AG09319 (cell line): ENCODE results near the gene EFCAB11.

Experiments used
- DNase-seq: peaks from one replicate; pipeline ENCODE4 v3.0.0-alpha.2; 2010; ENCODE audit warnings: low read depth; ENCODE audit errors: extremely low read depth
- CTCF ChIP-seq: IDR thresholded peaks from 2 replicates; pipeline ENCODE4 v1.5.1; 2011; ENCODE audit warnings: low read depth, mild to moderate bottlenecking, inconsistent platforms, low read length, moderate library complexity

The EFCAB11 gene

DNA sequence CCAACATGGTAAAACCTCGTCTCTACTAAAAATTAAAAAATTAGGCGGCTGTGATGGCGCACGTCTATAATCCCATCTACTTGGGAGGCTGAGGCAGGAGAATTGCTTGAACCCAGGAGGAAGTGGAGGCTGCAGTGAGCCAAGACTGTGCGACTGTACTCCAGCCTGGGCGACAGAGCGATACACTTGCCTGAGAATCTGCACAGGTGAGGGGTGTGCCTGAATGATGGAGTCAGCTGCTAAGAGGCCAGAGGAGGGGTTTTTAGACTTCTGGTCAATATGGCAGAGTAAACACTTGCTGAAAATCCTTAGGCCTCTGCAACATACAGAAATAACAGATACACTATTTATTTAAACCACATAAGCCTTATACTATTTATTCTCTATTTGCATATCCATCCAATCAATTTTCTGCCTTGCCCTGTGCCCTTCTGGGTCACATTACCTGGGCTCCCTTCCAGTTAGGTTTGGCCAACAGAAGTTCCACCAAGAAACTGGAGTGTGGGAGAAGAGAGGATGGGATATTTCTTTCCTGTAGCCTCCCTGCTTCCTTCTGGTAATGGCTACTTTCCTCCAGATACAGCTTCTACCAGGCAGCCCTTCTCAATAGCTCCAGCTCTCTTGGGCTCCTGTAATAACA, 117.6 kb downstream of the EFCAB11 start:
- TF ChIP-seq CTCF = no peak
- DNase-seq = no peak

DNA sequence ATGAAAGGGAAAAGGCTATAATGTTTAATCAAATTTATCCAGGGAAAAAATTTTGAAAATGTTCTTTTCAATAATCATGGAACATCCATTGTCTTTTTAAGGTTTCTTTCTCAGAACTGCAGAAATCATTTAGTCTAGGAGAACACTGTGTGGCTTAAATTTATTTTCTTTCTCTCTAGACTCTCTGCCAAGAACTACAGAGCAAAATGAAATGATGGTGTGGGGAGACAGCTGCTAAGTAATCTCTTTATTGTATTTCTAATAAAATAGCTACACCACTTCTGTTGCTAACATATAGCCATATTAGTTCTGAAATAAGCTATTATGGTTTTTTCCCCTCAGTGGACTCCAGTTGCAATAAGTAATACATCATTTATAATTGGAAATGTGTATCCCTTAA, 120.9 kb downstream of the EFCAB11 start:
- no peak for TF ChIP-seq CTCF
- no peak for DNase-seq

DNA sequence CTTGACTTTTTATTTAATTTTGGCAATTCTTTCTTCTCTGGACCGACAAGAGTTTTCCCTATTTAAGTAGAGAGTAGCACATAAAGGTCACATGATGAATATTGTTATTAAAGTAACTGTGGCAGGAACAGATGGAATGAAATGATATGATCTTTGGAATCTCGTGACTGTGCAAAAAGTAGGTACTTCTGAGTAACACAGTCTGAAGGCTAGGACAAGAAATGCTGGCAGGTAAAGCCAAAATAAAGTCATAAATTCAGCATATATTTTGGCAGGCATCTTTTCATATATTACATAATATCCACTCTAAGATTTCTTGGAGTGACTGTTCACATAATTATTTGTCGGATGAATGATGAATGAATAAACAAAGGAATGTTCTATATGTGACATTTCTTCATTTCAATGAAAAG, 121.4 kb downstream of the EFCAB11 start:
- no peak for DNase-seq
- TF ChIP-seq CTCF = no peak

GRCh38 chr14:89828471-89829165, 125.9 kb downstream of the EFCAB11 start:
- DNase-seq = peak; percentile 24
- no peak for TF ChIP-seq CTCF

DNA sequence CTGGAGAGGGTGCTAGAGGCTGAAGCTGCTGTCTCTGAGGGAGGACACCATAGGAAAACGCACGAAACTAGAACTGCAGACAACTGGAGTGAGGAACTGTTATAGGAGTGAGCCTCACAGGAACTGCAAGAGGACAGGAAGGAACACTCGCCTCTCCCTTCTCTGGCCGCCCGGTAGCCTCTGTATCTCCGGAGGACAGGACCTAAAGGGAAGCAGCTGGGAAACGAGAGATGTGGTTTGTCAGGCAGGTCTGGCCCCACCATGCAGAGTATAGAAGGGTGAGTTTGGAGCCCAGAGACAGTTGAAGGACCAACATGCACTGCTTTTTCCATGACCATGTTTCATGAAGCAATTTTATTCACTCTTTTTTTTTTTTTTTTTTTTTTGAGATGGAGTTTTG, 127.3 kb downstream of the EFCAB11 start:
- no peak for TF ChIP-seq CTCF
- DNase-seq = no peak

DNA sequence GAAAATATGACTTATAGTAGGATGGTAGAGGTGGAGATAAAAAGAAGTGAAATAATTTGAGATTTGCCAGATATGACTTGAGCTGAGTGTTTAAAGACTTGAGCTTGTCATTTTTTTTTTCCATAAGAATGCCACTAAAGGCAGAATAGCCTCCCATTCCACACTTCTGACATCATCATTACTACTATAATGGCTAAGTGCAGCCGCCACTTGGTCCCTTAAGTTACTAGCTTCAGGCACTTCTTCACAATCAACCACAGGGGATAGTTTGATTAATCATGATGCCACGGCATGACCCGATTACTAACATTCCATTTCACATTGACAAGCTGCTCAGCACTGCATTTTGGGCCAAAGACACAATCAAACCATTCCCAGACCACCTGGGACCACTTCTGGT, 127.9 kb downstream of the EFCAB11 start:
- no peak for DNase-seq
- no peak for TF ChIP-seq CTCF

GRCh38 chr14:89823743-89824142, 130.8 kb downstream of the EFCAB11 start:
- no peak for DNase-seq
- no peak for TF ChIP-seq CTCF
